Loucy (cell line): ENCODE results near the gene PPP1R13B.
"Not testable (repeated sequence)": the region's sequence is repeated elsewhere in the genome, so short reads cannot be mapped to it uniquely, and the experiment has no call there.

Experiments used
- H2AFZ ChIP-seq: fragments of 200-600 bp; sonication (generic); 2 replicates; pipeline ENCODE4 v1.6.0; 2016; ENCODE audit warnings: antibody characterized with exemption, mild to moderate bottlenecking, low read length, moderate library complexity
- H3F3A ChIP-seq: fragments of 200-600 bp; 2 replicates; pipeline ENCODE4 v1.6.0; 2016; ENCODE audit warnings: antibody characterized with exemption, low read depth, mild to moderate bottlenecking
- H3K27me3 ChIP-seq: fragments of 200-600 bp; sonication (generic); 2 replicates; pipeline ENCODE4 v1.6.1; 2014; ENCODE audit warnings: low read length, mild to moderate bottlenecking; ENCODE audit not compliant: insufficient read depth, poor library complexity, severe bottlenecking
- H3K36me3 ChIP-seq: fragments of 200-600 bp; sonication (generic); 2 replicates; pipeline ENCODE4 v1.6.1; 2016; ENCODE audit warnings: low read length; ENCODE audit not compliant: insufficient read depth
- H3K4me1 ChIP-seq: fragments of 200-600 bp; sonication (generic); 2 replicates; pipeline ENCODE4 v1.5.1; 2014; ENCODE audit warnings: low read length, mild to moderate bottlenecking; ENCODE audit not compliant: insufficient read depth, poor library complexity, severe bottlenecking
- H3K4me2 ChIP-seq: fragments of 200-600 bp; sonication (generic); 2 replicates; pipeline ENCODE4 v1.6.0; 2014; ENCODE audit warnings: antibody characterized with exemption, low read length, low read depth, mild to moderate bottlenecking; ENCODE audit not compliant: poor library complexity, severe bottlenecking
- H3K4me3 ChIP-seq: fragments of 200-600 bp; sonication (generic); 2 replicates; pipeline ENCODE4 v1.5.1; 2014; ENCODE audit warnings: low read length, mild to moderate bottlenecking, mixed read lengths; ENCODE audit not compliant: poor library complexity, severe bottlenecking
- H3K79me2 ChIP-seq: fragments of 200-600 bp; sonication (generic); 2 replicates; pipeline ENCODE4 v1.6.1; 2014; ENCODE audit warnings: low read length; ENCODE audit not compliant: insufficient read depth
- H3K9ac ChIP-seq: fragments of 200-600 bp; sonication (generic); 2 replicates; pipeline ENCODE4 v1.6.0; 2014; ENCODE audit warnings: mild to moderate bottlenecking, low read depth, low read length, moderate library complexity; ENCODE audit not compliant: poor library complexity, severe bottlenecking
- H3K9me2 ChIP-seq: fragments of 200-600 bp; sonication (generic); replicated peaks from 2 replicates; pipeline ENCODE4 v1.6.1; 2016; ENCODE audit warnings: low read depth, low read length, mixed read lengths
- H3K9me3 ChIP-seq: fragments of 200-600 bp; sonication (generic); 2 replicates; pipeline ENCODE4 v1.6.1; 2014; ENCODE audit warnings: mild to moderate bottlenecking, antibody characterized with exemption, low read length, low read depth; ENCODE audit not compliant: insufficient read depth
- H4K20me1 ChIP-seq: fragments of 200-600 bp; sonication (generic); 2 replicates; pipeline ENCODE4 v1.6.0; 2014; ENCODE audit warnings: antibody characterized with exemption, low read length, mild to moderate bottlenecking; ENCODE audit not compliant: insufficient read depth, poor library complexity, severe bottlenecking
- CTCF ChIP-seq: fragments of 200-600 bp; sonication (generic); conservative IDR thresholded peaks from 2 replicates; pipeline ENCODE4 v1.5.1; 2014; ENCODE audit warnings: mild to moderate bottlenecking, antibody characterized with exemption, low read length
- EZH2phosphoT487 ChIP-seq: fragments of 200-600 bp; IDR thresholded peaks from 2 replicates; pipeline ENCODE4 v1.6.1; 2018; ENCODE audit warnings: antibody characterized with exemption, mild to moderate bottlenecking, moderate library complexity, borderline replicate concordance

Gene PPP1R13B

GRCh38 chr14:103802356-103802755, 45.0 kb downstream of the PPP1R13B start:
- no peaks in the 10 kb centered on the region for H3K4me1 ChIP-seq
- no peaks in the 10 kb centered on the region for H3K27me3 ChIP-seq

GRCh38 chr14:103801459-103801858, 45.9 kb downstream of the PPP1R13B start:
- Histone ChIP-seq H3K4me1 (no peaks in the 10 kb centered on the region), H3K79me2 (no peaks in the 10 kb centered on the region), H3K9me2 (no peaks in the 10 kb centered on the region), H3K4me3 (no peak overlapping the region), H3K36me3 (peaks cover 4% of the 10 kb centered on the region; the same call in 1 of the 2 replicates), H3F3A (no peaks in the 10 kb centered on the region), H3K27me3 (no peaks in the 10 kb centered on the region), H3K9ac (no peak overlapping the region), H4K20me1 (no peaks in the 10 kb centered on the region), H3K9me3 (no peaks in the 10 kb centered on the region), H3K4me2 (no peak overlapping the region), H2AFZ (no peak overlapping the region)
- TF ChIP-seq CTCF (no peak), EZH2phosphoT487 (no peak)

More at GRCh38 chr14:103802356-103802755, 45.0 kb downstream of the PPP1R13B start:
- Histone ChIP-seq H3K4me3 (no peak overlapping the region), H2AFZ (no peak overlapping the region), H4K20me1 (no peaks in the 10 kb centered on the region), H3F3A (no peaks in the 10 kb centered on the region), H3K9ac (no peak overlapping the region), H3K79me2 (no peaks in the 10 kb centered on the region), H3K9me2 (no peaks in the 10 kb centered on the region), H3K9me3 (no peaks in the 10 kb centered on the region), H3K4me2 (no peak overlapping the region), H3K36me3 (no peaks in the 10 kb centered on the region)
- TF ChIP-seq CTCF (no peak), EZH2phosphoT487 (no peak)

GRCh38 chr14:103793192-103793591, 54.2 kb downstream of the PPP1R13B start:
- peak; percentile 34; the same call in 1 of the 2 replicates for TF ChIP-seq CTCF
- not testable (repeated sequence) for H2AFZ ChIP-seq, H3F3A ChIP-seq, H4K20me1 ChIP-seq, H3K4me3 ChIP-seq, H3K9me3 ChIP-seq, H3K79me2 ChIP-seq, H3K9ac ChIP-seq, H3K27me3 ChIP-seq, H3K4me2 ChIP-seq, H3K9me2 ChIP-seq, H3K4me1 ChIP-seq
- H3K36me3 ChIP-seq: peaks cover 14% of the 10 kb centered on the region; the same call in 1 of the 2 replicates
